HG03457 (cell line): ENCODE measurements around the gene MCF2L2.

Experiments
- ATAC-seq: cut with Tn5 transposase; IDR thresholded peaks from one replicate; pipeline ENCODE4 v1.9.1; 2021; ENCODE audit warnings: moderate number of reproducible peaks; ENCODE audit not compliant: unreplicated experiment

The MCF2L2 gene

DNA sequence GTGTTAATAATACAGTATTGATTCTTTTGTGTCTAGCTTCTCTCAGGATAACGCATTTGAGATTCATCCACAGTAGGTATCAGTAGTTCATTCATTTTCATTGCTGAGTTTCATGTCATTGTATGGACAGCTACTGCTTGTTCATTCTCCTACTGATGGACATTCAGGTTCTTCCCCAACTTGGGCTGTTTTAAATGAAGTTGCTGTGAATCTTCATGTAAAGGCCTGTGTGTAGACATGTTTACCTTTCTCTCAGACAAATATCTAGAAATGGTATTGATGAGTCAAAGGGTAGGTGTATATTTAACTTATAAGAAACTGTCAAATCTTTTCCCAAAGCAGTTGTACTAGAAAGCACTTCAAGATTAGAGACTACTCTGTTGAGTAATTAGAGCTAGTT is 26.7 kb downstream of the MCF2L2 start:
- no peak for ATAC-seq

DNA sequence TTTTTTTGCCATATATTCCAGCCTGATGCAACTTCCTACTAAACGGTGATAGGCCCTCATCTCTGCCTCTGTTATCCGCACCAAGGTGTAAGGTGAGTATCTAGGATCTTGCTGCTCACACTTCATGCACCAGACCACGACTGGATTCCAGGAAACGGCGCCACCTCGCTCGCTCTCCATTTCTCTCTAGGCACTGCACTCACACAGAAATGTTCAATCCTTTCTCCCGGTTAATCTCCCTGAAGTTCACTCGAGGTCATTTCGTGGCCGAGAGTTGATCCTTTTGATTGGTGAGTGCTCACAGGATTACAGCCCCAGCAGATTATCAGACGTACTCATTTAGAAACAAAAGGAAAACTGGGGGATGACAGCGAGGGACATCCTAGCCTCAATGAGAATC is 28.1 kb downstream of the MCF2L2 start:
- no peak for ATAC-seq

DNA sequence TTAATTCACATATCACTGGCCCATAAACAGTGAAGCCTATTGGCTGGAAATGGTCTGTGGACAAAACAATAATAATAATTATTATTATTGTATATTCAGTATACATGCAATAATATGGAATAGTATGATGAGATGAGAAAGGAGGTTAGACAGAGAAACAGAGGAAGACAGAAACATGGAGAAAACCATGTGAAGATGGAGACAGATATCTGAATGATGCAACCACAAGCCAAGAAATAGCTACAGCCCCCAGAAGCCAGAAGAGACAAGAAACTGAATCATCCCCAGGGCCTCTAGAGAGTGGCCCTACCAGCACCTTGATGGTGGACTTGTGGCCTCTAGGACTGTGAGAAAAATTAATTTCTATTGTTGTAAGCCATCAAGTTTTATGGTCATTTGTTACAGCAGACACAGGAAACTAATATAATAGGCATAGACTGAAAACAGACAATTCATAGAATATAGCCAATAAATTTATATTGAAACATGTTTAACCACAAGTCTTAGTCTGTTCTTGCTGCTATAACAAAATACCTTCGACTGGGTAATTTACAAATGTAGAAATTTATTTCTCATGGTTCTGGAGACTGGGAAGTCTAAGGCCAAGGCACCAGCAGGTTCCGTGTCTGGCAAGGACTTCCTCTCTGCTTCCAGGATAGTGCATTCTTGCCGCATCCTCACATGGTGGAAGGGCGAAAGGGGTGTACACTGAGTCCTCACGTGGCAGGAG is 31.6 kb downstream of the MCF2L2 start:
- ATAC-seq, result no peak

DNA sequence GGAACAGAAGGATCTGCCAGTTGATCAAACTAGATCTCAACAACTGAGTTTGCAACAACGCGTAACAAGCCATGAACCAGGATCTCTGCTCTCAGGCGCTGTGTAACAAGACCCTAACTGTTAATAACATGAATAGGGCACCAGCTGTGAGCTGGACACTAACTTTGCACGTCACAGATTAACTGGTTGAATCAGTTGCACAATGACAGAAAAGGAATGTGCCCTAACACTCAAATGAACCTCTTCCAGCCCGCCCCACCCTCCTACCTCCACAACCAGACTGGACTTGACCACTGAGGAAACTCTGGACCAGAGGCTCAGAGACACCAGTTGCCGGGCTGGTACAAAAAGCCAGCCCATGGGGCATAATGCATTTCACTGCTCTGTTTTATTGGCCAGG is 34.3 kb downstream of the MCF2L2 start:
- ATAC-seq, result no peak

DNA sequence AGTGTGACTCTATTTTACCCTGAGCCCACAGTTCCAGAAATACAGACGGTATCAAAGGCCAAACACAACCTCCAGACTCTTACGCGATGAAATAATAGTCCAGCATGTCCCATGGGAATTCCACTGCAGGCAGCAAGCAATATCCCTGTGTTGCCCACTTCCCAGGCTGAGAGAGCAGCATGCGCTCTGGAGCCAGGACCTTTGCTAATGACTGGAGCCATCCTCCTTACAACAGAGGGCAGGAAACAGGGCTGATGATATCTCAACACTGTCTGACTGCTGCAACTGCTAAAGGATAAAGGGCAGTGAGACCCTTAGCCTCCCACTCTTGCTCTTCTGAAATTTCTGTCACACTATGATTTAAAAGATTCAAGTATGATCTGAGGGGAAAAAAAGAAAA is 34.8 kb downstream of the MCF2L2 start:
- ATAC-seq, result no peak

DNA sequence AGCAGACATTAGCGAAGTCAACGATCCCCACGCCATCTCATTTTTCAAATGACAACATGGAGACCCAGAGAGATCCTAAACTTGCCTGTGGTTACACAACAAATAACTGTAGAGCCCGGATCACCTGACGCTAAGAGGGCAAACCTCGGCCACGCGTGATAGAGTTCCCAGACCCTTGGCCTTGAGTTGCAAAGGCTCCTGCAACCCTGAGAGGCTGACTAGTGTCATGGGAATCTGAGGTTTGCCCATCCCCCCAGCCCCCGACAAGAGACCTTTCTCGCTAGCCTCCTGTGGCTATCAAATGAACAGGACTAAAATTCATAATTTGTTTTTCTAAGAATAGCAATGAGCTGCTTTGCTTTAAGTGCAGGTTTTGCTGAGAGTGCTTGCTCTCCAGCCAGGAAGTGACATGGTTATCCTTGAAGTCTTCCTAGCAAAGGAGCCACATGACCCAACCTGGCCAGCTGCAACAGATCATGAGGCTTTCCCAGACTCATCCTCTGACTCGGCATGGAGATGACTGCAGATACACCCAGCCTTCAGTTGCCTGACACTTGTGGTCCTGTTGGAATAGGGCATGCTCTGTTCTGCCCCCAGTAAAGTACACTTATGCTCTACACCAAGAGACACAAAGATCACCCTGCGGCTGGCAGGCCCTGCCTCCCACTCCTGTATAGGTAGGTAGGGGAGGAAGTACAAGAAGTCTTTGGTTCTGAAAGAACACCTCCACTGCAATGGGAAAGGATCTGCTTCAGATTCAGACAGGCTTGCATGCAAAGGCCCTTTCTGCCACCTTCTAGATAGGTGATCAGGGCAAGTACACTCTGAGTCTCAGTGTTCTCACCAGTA is 36.0 kb downstream of the MCF2L2 start:
- ATAC-seq, result no peak

DNA sequence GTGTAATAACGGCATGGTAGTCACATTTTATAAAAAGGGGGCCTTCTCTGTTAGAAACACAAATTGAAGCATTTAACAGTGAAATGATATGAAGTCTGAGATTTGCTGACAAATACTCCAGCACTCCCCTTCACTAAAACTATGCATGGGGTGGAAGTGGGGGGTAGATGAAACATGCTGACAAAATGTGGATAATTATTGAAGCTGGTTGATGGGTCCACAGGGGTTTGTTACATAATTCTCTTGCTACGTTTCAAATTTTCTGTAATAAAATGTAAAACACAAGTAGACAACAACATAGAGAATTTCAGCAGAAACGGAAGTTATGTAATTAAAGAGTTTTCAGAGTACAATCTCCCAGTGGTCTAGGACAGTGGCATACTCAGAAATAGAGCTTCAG is 37.0 kb downstream of the MCF2L2 start:
- no peak for ATAC-seq

DNA sequence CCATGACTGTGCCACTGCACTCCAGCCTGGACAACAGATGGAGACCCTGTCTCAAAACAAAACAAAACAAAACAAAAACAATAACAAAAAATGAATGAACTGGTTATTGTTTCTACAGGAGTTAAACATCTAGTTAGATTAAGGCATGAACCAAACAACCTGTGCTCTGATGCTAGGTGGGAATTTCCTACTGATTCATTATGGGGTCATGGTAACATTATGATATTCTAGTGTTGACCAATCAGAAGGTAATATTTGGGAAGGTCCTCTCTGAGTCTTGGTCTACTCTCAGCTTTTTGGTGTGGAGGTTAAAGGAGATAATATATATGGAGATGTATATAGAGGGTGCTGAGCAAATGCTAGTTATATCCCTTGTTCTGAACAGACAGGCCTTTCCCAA is 37.6 kb downstream of the MCF2L2 start:
- no peak for ATAC-seq

DNA sequence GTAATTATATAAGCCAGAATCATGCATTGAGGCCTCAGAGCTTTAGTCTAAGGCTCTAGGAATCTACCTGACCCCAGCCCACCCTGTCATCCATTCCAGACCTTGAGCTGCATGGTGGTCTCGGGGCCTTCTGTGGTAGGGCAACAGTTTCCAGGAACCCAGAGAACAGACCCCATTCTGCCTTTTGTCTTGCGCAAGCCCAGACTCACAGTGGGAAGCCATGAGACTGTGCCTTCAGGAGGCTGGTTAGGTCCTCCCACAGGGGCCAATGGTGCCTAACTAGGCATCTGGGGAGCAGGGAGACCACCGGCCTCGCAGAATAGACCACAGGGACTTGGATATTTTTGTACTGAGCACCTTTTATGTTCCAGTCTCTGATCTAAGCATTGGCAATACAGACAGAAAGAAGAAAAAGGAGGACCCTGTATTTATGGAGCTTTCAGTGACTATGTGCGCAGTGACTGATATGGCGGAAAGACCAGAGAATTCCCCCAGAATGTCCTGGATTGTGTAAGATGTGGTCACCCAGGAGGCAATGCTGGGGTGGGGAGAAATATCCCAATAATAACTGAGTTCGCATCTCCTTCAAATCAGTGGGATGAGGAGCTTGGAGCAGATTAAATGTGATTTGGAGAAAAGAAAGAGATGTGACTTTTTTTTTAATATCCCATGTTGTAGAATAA is 40.1 kb downstream of the MCF2L2 start:
- no peak for ATAC-seq

DNA sequence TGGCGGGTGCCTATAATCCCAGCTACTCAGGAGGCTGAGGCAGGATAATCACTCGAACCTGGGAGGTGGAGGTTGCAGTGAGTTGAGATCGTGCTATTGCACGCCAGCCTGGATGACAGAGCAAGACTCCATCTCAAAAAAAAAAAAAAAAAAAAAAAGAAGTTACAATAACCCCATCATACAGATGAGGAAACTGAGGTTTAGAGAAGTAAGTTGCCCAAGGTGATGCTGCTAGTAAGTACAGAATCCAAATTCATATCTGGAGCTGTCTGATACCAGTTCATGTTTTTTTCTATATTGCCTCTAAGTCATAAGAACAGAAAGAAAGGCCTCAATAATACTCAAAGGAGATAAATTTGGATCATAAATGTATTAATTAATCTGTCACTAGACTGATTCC is 40.6 kb downstream of the MCF2L2 start:
- ATAC-seq, result no peak

DNA sequence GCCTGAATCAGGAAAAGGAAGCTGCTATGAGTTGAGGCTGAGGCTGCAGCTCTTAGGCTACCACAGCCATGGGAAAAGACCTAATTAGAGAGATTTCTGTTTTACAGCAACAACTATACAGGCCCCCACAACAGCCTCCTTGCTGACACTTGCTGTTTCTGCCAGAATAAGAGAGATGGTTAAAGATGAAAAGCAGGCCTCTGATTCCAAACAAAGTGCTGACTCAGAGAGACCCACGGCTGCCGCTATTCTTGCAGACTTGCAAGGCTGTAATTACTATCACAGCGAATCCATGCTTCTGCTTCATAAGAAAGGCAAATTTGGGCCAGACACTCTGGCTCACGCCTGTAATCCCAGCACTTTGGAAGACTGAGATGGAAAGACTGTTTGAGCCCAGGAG is 41.8 kb downstream of the MCF2L2 start:
- ATAC-seq, result no peak

DNA sequence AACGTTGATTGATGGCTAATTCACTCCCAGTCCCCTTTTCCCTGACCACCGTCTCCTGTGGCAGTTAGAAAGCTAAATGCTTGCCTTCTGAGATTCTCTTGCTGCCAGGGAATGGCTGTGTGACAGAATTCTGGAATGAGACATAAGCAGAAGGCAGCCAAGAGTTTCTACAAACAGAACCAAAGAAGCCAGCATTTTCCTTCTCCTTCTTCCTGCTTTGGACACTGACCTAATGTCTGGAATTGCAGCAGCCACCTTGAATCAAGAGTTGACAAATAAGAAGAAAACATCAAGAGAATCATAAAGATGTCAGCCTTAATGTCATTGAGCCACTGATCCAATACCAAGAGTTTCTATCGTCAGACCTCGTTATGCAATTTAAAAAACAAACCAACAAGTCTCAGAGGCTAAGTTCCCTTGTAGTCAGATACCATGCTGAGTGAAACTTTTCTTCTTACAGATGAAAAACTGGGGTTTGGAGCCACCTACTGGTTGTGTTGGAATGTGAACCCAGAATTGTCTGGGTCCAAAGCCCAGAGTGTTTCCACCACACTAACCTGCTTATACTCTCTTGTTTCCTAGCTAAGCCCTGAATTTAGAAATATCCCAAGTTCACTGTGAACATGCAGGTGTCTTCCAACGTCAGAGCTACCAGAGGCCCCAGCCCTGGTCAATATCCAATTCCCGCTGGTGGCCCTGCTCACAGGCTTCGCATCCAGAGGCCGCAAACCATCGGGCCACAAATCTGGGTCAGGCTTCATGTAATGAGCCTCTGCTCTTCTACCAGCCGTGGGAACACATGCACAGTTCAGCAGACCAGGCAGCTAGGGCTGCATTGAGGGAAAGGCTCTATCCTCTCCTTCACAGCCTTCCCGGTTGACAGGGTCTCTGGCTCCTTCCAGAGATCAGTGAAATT is 42.5 kb downstream of the MCF2L2 start:
- ATAC-seq, result no peak

DNA sequence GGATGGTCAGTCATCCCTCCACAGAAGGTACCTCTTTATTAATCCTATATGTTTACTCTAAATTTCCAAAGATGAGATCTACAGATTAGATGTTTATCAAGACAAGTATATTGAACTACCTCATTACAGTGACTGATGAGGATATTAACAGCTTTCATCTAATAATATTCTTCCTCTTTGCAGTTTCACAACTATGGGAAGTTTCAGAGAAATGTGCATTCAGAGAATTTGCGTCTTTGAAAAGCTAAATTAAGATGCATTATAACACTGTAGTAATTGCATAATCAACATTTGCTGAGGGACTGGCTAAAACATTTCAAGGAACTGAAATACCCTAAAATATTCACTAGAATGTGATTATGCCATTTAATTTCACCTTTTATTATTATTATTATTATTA is 46.7 kb downstream of the MCF2L2 start:
- ATAC-seq, result no peak

DNA sequence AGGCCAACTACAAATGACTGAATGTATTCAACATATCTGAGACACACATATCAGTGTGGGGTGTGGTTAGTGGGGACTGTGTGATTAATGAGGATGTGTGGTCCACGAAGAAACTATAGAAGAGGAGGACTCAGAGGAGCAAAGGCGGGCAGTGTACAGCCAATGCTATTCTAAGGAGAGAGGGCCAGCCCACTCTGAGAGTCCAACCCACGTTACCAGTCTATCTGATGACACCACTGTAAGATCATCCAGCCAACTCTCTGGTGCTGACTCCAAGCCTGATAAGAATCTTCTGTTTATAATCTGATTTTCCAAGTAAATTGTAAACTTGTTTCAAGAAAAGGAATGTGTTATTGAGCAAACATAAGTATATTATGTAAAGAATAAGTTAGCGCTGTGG is 47.2 kb downstream of the MCF2L2 start:
- ATAC-seq, result no peak

DNA sequence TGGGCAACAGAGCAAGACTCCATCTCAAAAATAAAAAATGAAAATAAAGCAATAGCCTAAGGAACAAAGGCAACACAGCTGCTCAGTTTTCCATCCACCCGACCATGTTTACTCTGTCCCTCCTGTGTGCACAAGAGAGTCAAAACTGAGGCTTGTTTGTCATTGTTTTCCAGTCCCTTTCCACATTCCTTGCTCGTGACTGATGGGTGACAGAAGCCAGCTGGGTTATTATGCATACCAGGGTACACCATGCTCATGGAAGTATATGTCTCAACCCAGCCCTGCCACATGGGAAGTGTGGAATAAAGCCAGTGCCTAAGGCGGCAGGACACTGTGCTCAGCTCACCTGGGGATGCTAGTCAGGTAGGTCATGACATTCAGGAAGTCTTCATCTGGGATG is 49.5 kb downstream of the MCF2L2 start:
- ATAC-seq, result no peak

DNA sequence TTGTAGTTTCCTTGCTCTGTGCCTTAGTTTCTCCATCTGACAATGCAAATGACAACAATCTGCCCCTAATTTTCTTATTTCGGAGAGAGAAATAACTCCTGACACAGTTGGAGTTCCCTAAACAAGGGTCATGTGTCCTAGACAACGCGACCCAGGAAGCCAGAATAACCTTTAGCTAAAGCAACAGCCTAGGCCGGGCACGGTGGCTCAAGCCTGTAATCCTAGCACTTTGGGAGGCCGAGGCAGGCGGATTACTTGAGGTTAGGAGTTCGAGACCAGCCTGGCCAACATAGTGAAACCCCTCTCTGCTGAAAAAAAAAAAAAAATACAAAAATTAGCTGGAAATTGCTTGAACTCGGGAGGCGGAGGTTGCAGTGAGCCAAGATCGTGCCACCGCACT is 49.9 kb downstream of the MCF2L2 start:
- no peak for ATAC-seq

DNA sequence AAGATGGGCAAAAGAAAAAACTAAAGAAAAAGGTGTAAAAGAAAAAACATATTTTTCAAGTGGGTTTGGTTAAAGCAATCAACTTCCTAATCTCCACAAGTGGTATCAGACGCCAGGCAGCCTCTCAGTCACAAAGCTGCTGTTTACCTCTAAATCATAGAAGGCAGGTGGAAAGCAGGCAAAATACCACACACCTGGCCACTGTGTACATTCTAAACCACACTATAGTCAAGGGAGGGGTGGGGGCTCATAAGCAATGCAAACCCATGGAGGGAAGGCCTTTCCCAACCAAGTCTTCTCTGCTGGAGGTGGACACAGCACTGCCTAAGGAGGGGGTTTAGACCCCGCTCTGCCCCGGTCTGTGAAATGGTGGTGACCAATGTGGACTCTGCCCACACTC is 50.4 kb downstream of the MCF2L2 start:
- ATAC-seq, result no peak

DNA sequence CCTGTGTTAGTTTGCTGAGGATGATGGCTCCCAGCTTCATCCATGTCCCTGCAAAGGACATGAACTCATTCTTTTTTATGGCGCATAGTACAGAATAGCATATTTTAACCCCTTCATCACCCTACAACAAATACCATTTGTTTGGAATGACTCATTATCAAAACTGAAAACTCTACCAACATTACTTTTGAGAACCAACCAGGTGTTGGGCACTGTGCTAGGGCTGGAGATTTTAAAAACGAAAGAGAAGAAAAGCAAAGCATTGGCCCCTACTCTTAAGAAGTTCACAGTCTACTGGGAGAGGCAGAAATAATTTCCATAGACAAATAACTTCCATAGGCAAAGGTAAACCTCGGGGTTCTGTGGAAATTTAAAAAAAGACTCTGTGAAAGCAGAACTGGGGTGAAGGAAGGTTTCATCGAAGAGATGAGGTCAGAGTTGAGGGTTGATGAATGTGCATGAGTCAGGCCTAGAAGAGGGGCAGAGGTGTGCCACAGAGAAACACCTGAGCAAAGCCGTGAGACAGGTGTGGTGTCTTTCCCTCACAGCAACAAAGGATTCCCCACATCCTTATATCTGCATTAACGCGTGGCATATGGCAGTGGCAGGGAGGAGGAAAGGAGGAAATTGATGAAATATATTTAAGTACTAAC is 51.0 kb downstream of the MCF2L2 start:
- no peak for ATAC-seq

DNA sequence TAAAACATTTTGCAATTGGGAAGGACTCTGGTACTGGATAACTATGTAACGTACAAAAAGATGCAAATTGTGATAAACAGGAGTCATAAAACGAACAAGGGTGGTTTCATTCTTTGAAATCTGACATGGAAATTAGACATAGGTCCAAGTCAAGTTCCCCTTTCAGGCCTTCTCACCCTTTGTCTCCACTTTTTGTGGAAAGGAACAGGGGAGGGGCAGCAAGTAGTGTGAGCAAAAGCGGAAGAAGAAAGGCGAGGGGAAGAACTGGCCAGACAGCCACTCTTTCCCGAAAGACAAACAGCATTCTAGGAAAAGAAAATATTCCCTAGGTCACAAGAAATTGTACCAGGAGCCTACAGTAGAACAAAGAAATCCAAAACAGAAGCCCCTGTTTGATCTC is 52.6 kb downstream of the MCF2L2 start:
- ATAC-seq, result no peak

DNA sequence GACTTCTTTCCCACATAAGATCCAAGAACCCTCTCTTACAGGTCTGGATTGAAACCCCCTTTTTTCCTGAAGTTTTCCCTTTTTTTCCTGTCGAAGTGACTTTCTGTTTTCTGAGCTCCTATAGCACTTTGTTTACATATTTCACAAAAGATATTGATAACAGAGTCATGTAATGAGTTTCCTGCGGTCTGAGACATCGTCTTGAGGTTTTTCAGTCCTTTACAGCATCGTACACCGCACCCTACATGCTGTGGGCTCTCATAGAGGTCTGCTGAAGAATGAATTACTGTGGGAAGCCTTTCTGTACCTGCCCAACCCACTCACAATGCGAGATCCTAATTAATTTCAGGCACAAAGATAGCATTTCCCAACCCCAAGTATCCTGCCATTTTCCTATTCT is 53.1 kb downstream of the MCF2L2 start:
- no peak for ATAC-seq
